T-helper 17 cell (primary cell): ENCODE measurements around the gene ADARB2. TPM values are rescaled to one million over a fixed set of nuclear protein-coding genes. Genes with fewer than 3 reads are reported as not detected.

Experiments used
- ATAC-seq: fragments of 150-1000 bp; cut with Tn5 transposase; 2 replicates; pipeline ENCODE4 v1.10.0; 2021; ENCODE audit warnings: mild to moderate bottlenecking, moderate library complexity
- DNase-seq, 3 donors: peaks; one replicate each; pipeline versions ENCODE4 v3.0.0 to v3.0.0-alpha.2; 2020 to 2021
- H3K9me3 ChIP-seq: one replicate; pipeline ENCODE4 v1.7.0; 2013; ENCODE audit warnings: low read length, mild to moderate bottlenecking; ENCODE audit not compliant: control insufficient read depth, poor library complexity, severe bottlenecking
- H3K27ac Mint-ChIP-seq: one replicate; pipeline ENCODE4 v1.8.0; 2022; ENCODE audit warnings: mild to moderate bottlenecking, moderate library complexity, mixed read lengths
- H3K27me3 Mint-ChIP-seq: one replicate; pipeline ENCODE4 v1.8.0; 2022; ENCODE audit warnings: mixed read lengths
- H3K36me3 Mint-ChIP-seq: one replicate; pipeline ENCODE4 v1.8.0; 2022; ENCODE audit warnings: low read depth, mixed read lengths
- H3K4me1 Mint-ChIP-seq: one replicate; pipeline ENCODE4 v1.8.0; 2022; ENCODE audit warnings: mild to moderate bottlenecking, mixed read lengths
- H3K4me3 Mint-ChIP-seq: one replicate; pipeline ENCODE4 v1.8.0; 2022; ENCODE audit warnings: mild to moderate bottlenecking, moderate library complexity, mixed read lengths
- total RNA-seq, 4 donors: library from RNA in 2 of 4; stranded (reverse) in 2 of 4; gene quantifications; one replicate each; pipeline ENCODE4 v1.2.3 and lab custom pipeline; 2022 to 2026

ADARB2 gene
- total RNA-seq, 2 donors from 2014 or later = 0.18 TPM; not detected in 1

DNA sequence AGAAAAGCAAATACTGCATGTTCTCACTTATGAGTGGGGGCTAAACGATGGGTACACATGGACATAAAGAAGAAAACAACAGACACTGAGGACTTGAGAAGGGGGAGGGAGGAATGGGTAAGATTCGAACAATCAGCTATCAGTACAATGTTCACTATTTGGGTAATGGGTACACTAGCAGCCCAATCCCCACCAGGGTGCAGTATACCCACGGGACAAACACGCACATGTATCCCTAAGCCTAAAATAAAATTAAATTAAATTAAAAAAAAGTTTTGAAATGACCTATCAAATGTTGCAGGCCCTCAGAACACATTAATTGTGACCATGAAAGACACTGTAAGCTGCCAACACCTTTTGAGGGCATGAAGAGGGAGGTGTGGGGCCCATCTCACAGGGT is 365.1 kb downstream of the ADARB2 start:
- Mint-ChIP-seq H3K36me3 (no peaks in the 10 kb centered on the region), H3K27ac (no peak overlapping the region), H3K27me3 (peaks cover 36% of the 10 kb centered on the region), H3K4me1 (peaks cover 2% of the 10 kb centered on the region), H3K4me3 (no peak overlapping the region)
- no peaks in the 10 kb centered on the region for H3K9me3 ChIP-seq
- ATAC-seq (no peak), DNase-seq (no peak)

DNA sequence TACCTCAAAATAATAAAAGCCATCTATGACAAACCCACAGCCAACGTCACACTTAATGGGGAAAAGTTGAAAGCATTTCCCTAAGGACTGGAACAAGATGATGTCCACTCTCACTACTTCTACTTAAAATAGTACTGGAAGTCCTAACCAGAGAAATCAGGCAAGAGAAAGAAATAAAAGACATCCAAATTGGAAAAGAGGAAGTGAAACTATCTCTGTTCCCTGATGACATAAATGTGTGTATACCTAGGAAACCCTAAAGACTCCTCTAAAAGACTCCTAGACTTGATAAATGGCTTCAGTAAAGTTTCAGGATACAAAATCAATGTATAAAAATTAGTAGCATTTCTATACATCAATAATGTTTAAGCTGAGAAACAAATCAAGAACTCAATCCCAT is 367.0 kb downstream of the ADARB2 start:
- DNase-seq = no peak
- no peak for ATAC-seq
- Mint-ChIP-seq H3K27me3 (peaks cover 42% of the 10 kb centered on the region), H3K4me1 (peaks cover 2% of the 10 kb centered on the region), H3K4me3 (no peak overlapping the region), H3K36me3 (peaks cover 2% of the 10 kb centered on the region), H3K27ac (no peak overlapping the region)
- H3K9me3 ChIP-seq = no peaks in the 10 kb centered on the region

DNA sequence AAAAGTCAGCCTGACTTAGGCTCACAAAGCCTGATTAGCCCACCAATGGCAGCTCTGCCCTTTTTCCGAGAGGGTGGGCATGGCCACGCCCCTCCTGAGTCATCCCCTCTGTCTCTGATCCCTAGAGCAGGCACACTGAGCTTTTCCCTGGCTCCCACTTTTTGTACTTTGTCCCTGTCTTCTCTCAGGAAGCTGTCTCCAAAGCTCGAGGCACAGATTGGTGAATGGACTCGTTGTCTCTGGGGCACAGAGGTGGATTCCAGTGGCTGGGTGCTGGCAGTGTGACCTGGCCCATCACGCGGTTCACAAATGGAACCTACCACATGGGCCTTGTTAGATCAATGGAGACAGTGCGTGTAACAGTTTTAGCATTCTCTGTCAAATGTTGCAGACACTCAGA is 367.7 kb downstream of the ADARB2 start:
- Mint-ChIP-seq H3K4me1 (peaks cover 2% of the 10 kb centered on the region), H3K4me3 (no peak overlapping the region), H3K27ac (peak overlapping the region; percentile 39), H3K36me3 (peaks cover 2% of the 10 kb centered on the region), H3K27me3 (peaks cover 42% of the 10 kb centered on the region)
- ATAC-seq = no peak
- no peaks in the 10 kb centered on the region for H3K9me3 ChIP-seq
- no peak for DNase-seq

DNA sequence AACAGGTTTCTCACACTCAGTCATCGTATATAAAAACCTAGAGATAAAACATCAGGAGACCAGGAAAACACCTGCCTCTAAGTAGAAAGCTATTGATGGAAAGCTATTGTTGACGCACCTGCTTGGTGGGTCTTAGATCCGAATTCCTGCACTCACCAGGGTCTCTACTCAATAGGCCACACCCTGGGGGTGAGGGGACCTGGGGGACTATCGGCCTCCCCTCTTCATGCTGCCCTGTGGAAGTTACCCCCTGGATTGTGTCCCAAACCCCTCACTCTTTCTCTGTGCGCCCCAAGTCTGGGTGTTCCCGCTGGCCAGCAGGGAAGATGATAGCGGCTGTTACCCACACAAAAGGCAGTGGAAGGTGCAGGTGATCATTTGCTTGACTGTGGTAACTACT is 368.1 kb downstream of the ADARB2 start:
- ATAC-seq = no peak
- peaks cover 42% of the 10 kb centered on the region for H3K27me3 Mint-ChIP-seq
- no peak for DNase-seq
- H3K36me3 Mint-ChIP-seq = peaks cover 2% of the 10 kb centered on the region
- no peak overlapping the region for H3K4me3 Mint-ChIP-seq
- H3K27ac Mint-ChIP-seq = no peak overlapping the region
- H3K4me1 Mint-ChIP-seq = peaks cover 2% of the 10 kb centered on the region
- no peaks in the 10 kb centered on the region for H3K9me3 ChIP-seq

DNA sequence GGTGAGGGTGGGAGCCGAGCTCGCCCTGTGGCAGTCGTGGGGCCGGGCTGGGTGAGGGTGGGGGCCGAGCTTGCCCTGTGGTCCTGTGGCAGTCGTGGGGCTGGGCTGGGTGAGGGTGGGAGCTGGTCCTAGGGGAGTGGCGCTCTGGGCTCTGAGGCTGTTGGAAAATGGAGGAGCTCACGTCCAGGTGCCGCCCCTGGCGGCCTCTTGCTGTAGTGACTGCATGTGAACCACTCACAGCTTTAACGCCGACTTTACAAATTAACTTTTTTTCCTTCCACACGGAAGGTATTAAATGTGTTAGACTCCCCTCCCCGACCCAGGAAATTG is 368.5 kb downstream of the ADARB2 start:
- Mint-ChIP-seq H3K27me3 (peaks cover 42% of the 10 kb centered on the region), H3K27ac (no peak overlapping the region), H3K4me1 (peaks cover 2% of the 10 kb centered on the region), H3K36me3 (peaks cover 2% of the 10 kb centered on the region), H3K4me3 (no peak overlapping the region)
- peak in 1 of 3 donors; percentile 21 for DNase-seq
- ATAC-seq = peak; percentile 40
- no peaks in the 10 kb centered on the region for H3K9me3 ChIP-seq

DNA sequence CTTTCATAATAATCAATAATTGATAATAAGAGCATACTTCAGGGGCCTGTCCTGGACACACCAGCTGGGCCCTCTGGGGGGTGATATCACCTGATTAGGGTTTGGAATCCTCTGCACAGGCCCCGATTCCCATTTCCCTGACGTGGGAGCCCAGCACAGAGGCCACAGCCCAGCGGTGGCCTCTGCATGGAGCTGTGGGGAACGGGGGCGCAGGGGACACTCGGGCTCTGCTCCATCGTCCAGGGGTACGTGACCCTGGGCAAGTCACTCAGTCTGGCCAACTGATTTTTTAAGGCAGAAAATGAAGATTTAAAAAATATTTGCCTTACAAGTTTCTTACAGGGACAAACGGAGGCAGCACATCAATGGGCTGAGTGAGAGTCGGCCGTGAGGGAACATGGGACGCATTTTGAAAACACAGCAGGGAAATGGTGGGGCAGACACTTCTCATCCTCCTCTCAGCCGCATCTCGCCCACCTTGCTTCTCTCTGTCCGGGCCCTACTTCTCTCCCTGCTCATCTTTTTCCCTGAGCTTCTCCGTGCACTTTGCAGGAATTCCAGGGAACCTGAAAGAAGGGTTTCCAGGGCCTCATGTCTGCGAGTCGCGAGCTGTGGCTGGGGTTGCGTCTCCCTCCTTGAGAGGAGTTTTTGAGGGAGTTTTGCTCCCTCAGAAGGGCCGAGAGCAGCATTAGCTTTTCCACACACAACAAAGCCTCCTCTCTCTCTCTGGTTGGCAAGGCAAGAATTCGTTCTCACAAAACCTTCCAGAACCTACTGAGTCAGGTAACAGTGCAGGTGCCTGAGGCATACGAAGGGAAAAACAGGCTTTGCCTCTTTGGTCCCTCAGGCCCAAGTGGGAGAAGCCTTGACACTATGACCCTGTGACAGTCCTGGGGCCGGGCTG is 369.1 kb downstream of the ADARB2 start:
- H3K36me3 Mint-ChIP-seq = peaks cover 2% of the 10 kb centered on the region
- peaks cover 42% of the 10 kb centered on the region for H3K27me3 Mint-ChIP-seq
- no peak overlapping the region for H3K27ac Mint-ChIP-seq
- peaks cover 2% of the 10 kb centered on the region for H3K4me1 Mint-ChIP-seq
- H3K9me3 ChIP-seq = no peaks in the 10 kb centered on the region
- ATAC-seq (no peak), DNase-seq (no peak)
- H3K4me3 Mint-ChIP-seq = no peak overlapping the region

DNA sequence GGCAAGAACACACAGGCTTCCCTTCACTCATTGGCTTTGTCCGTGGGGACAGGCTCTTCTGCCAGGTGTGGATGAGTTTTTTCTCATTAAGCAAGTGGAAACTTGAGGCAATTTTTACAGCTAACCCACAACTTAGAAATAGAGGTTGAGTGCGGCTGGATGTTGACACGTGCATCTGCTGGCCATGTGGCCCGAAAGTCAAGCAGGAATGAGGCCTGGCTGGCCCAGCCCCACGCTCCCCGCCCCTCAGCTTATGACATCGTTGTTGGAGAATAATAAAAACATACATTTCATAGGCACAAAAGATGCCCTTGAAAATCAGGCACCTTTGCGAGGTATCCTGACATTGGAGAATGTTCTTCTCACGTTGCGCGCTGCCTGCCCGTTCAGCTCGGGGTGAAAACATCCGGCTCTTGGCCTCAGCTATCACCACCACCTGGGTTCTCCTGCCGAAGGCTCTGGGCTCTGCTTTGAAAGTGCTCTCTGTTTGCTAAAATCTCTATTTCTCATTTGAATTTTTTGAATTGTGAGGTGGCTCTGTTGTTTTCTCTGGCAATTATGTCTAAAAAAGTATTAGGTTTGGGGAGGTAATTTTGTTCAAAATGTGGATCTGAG is 370.4 kb downstream of the ADARB2 start:
- Mint-ChIP-seq H3K4me1 (peaks cover 2% of the 10 kb centered on the region), H3K4me3 (no peak overlapping the region), H3K27ac (no peak overlapping the region), H3K36me3 (peaks cover 2% of the 10 kb centered on the region), H3K27me3 (peaks cover 42% of the 10 kb centered on the region)
- DNase-seq (no peak), ATAC-seq (no peak)
- no peaks in the 10 kb centered on the region for H3K9me3 ChIP-seq

DNA sequence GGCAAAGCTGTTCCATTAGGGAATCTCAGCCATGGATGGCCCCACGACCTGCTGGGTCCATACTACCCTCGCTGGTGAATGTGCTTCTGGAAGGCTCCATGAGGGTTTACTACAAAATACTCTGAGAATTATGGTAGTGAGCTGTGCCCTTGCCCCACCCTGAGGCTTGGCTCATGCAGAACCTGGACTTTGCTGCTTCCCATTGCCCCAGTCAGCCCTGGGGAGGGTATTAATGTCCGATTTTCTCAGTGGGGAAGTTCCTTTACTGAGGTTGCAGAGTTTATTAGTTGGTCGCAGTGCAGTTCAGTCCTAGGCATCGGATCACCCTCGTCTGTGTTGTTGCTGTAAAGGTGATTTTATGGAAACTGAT is 371.0 kb downstream of the ADARB2 start:
- Mint-ChIP-seq H3K27ac (no peak overlapping the region), H3K4me1 (peaks cover 2% of the 10 kb centered on the region), H3K4me3 (no peak overlapping the region), H3K27me3 (peaks cover 42% of the 10 kb centered on the region), H3K36me3 (peaks cover 2% of the 10 kb centered on the region)
- DNase-seq (no peak), ATAC-seq (no peak)
- no peaks in the 10 kb centered on the region for H3K9me3 ChIP-seq

DNA sequence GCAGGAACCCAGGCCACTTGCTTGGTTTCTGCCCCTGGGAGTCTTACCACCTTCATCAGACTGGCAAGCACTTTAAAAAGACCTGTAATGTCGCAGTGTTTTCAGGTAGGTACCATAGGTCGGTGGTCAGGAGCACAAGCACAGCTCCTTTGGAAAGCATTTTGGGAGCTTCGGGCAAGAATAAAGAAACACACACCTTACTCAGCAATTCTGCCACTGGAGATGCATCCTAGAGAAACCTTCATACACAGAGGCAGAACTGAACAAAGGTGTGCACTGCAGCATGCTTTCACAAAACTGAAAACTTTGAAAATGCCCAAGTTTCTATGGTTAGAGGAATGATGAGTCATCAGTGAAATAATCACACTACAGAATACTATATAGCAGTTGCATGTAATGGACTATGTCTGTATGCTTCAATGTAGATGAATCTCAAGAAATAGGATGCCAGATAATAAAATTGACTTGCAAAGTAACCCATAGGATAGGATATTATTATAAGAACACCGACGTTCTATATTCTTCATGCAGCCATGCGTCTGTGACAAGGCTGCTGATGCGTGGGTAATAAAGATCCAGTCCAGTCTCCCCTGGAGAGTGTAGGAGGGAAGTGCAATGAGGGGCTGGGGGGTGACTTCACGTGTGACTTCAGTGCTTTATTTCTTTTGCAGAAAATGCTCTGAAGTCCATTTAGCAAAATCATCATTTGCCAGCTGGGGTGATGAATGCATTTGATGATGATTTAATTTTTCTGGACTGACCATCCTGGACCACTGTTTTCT is 371.6 kb downstream of the ADARB2 start:
- H3K27me3 Mint-ChIP-seq = peaks cover 41% of the 10 kb centered on the region
- peaks cover 2% of the 10 kb centered on the region for H3K36me3 Mint-ChIP-seq
- ATAC-seq = no peak
- H3K27ac Mint-ChIP-seq = no peak overlapping the region
- DNase-seq = no peak
- no peaks in the 10 kb centered on the region for H3K9me3 ChIP-seq
- H3K4me1 Mint-ChIP-seq = peaks cover 2% of the 10 kb centered on the region
- no peak overlapping the region for H3K4me3 Mint-ChIP-seq

DNA sequence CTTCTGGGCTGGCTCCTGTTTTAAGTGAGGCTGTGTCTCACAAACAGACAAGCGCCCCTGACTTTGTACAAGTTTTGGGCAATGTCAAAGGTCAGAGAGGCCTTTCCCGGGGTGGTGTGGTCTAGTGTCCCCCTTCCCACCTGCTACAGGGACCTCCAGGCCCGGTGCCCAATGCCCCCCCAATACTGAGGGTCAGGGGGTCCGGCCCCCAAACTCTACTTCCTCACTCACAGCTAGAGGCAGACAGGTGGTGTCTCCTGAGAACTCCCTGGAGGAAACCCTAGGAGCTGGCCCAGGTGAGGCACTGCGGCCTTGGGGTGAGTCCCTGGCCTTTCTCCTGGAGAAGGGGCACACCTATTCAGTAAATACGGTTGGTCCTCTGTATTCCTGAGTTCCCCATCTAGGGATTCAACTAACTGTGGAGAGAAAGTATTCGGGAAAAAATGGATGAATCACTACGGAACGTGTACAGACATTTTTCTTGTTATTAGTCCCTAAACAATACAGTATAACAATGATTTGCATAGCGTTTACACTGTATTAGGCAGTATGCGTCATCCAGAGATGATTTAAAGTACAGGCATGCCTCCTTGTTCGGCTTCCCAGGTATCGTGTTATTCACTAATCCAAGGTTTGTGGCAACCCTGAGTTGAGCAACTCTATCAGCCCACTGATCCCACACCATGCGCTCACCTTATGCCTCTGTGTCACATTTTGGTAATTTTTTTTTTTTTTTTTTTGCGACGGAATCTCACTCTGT is 373.0 kb downstream of the ADARB2 start:
- H3K36me3 Mint-ChIP-seq = peaks cover 2% of the 10 kb centered on the region
- DNase-seq (no peak), ATAC-seq (no peak)
- H3K4me1 Mint-ChIP-seq = peaks cover 4% of the 10 kb centered on the region
- peaks cover 34% of the 10 kb centered on the region for H3K27me3 Mint-ChIP-seq
- H3K9me3 ChIP-seq = no peaks in the 10 kb centered on the region
- no peak overlapping the region for H3K4me3 Mint-ChIP-seq
- no peak overlapping the region for H3K27ac Mint-ChIP-seq

DNA sequence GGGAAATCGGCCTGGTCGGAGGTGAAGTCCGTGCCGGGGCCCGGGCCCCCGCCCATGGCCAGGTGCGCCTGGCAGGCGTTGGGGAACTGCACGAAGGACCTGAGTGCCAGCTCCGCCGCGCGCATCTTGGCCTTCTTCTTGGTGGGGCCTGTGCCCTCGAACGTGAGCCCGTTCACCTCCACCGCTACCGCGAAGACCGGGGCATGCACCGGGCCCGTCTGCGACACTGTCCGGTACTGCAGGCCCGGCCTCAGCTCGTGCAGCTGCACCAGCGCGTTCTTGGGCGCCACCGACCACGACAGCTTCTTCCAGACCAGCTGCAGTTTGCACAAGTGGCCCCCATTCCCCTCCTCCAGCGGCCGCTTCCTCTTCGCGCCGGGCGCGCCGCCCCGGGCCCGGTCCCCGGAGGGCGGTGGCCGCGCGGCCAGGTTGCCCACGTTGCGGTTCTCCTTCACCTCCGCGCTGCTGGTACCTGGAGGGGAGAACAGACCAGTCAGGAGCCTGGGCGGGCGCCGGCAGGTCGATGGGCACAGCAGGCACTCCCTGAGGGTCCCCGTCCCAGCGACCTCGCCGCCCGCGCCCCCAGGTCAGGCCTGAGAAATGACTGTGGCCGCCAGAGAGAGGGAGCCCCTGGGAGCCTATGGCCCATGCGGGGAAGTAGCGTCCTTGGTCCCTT is 373.7 kb downstream of the ADARB2 start:
- H3K27me3 Mint-ChIP-seq = peaks cover 35% of the 10 kb centered on the region
- no peak overlapping the region for H3K27ac Mint-ChIP-seq
- peaks cover 2% of the 10 kb centered on the region for H3K36me3 Mint-ChIP-seq
- ATAC-seq (no peak), DNase-seq (no peak)
- H3K4me1 Mint-ChIP-seq = peaks cover 9% of the 10 kb centered on the region
- H3K9me3 ChIP-seq = no peaks in the 10 kb centered on the region
- no peak overlapping the region for H3K4me3 Mint-ChIP-seq

DNA sequence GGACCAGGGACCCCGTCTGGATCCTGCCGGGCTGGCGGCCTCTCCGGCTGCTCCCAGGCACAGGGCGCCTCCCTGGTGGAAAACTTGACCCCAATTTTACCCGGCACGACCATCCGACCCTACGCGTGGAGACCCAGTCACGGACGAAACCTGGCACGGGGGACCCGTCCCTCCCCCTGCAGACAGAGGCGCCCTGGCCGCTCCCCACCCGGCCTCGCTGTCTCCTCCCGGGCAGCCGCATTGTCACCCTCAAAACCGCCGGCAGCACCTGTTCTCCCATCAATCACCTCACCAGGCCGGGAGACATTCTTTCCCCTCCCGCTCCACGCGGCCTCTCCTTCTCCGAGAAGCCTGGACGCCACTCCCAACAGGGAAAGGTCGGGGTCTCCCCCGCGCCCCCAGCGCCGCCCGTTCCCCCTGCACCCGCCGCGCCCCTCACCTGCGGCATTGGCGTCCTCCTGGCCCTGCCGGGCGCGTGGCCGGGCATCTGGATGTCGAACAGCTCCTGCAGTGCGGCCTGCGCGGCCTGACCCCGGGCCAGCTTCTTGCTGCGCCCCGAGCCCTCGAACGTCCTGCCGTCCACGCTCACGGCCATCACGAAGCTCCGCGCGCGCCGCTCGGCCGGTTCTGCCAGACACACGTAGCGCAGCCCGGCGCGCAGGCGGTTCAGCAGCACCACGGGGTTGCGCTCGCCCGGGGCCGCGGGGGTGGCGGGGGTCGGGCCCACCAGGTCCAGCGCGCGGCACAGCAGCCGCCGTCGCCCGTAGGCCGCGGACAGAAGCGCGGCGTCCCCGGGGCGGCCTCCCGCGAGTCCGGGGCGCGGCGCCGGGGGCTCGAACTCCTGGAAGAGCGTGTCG is 374.5 kb downstream of the ADARB2 start:
- Mint-ChIP-seq H3K4me1 (peaks cover 9% of the 10 kb centered on the region), H3K27me3 (peaks cover 35% of the 10 kb centered on the region), H3K27ac (no peak overlapping the region), H3K36me3 (peaks cover 2% of the 10 kb centered on the region), H3K4me3 (no peak overlapping the region)
- no peak for DNase-seq
- no peak for ATAC-seq
- no peaks in the 10 kb centered on the region for H3K9me3 ChIP-seq
